ACC112 (cell line): ENCODE measurements around the gene DEK.
"Not testable (repeated sequence)": the region's sequence is repeated elsewhere in the genome, so short reads cannot be mapped to it uniquely, and the experiment has no call there.

Experiments used
- H2AFZ ChIP-seq: fragments of 200-600 bp; sonication (generic); one replicate; pipeline ENCODE4 v1.6.0; 2017; ENCODE audit warnings: antibody characterized with exemption, low read length; ENCODE audit not compliant: unreplicated experiment
- H3K27ac ChIP-seq: fragments of 200-600 bp; sonication (generic); 2 replicates; pipeline ENCODE4 v1.5.1; 2014; ENCODE audit warnings: low read depth, mild to moderate bottlenecking, antibody characterized with exemption, low read length, moderate library complexity
- H3K27me3 ChIP-seq: fragments of 200-600 bp; sonication (generic); 2 replicates; pipeline ENCODE4 v1.6.1; 2014; ENCODE audit warnings: mild to moderate bottlenecking, antibody characterized with exemption, low read length, moderate library complexity, mixed read lengths; ENCODE audit not compliant: insufficient read depth
- H3K36me3 ChIP-seq: fragments of 200-600 bp; sonication (generic); 2 replicates; pipeline ENCODE4 v1.6.1; 2016; ENCODE audit warnings: mild to moderate bottlenecking, antibody characterized with exemption, low read length, moderate library complexity, mixed read lengths; ENCODE audit not compliant: insufficient read depth
- H3K4me1 ChIP-seq: fragments of 200-600 bp; sonication (generic); one replicate; pipeline ENCODE4 v1.6.1; 2016; ENCODE audit warnings: low read length, mixed read lengths; ENCODE audit not compliant: insufficient read depth, unreplicated experiment, control insufficient read depth
- H3K4me3 ChIP-seq: fragments of 200-600 bp; sonication (generic); 2 replicates; pipeline ENCODE4 v1.5.1; 2014; ENCODE audit warnings: mild to moderate bottlenecking, low read depth, low read length
- H3K79me2 ChIP-seq: fragments of 200-600 bp; sonication (generic); one replicate; pipeline ENCODE4 v1.6.0; 2016; ENCODE audit warnings: low read length; ENCODE audit not compliant: control insufficient read depth, unreplicated experiment, insufficient read depth

Gene DEK

GRCh38 chr6:18264219-18264922, at the start of gene DEK:
Gene DEK, minus strand, starts transcription at chr6:18264530. Its CDS starts 543 bp downstream, at chr6:18263987.
- Histone ChIP-seq H3K36me3 (no peaks in the 10 kb centered on the region; the same call in 1 of the 2 replicates), H3K4me3 (peak within 1 kb of the TSS; percentile 94), H3K27me3 (no peaks in the 10 kb centered on the region), H3K79me2 (peaks cover 47% of the 10 kb centered on the region), H3K27ac (peak within 1 kb of the TSS; percentile 94), H2AFZ (peak within 1 kb of the TSS; percentile 85), H3K4me1 (peaks cover 35% of the 10 kb centered on the region)

GRCh38 chr6:18312368-18312767, 48.0 kb upstream of the DEK start:
- Histone ChIP-seq H2AFZ (no peak overlapping the region), H3K79me2 (no peaks in the 10 kb centered on the region), H3K4me3 (no peak overlapping the region), H3K4me1 (no peaks in the 10 kb centered on the region), H3K36me3 (no peaks in the 10 kb centered on the region), H3K27me3 (no peaks in the 10 kb centered on the region), H3K27ac (no peak overlapping the region)

- not testable (repeated sequence) for H3K79me2 ChIP-seq, H3K27me3 ChIP-seq, H3K4me1 ChIP-seq, H2AFZ ChIP-seq, H3K27ac ChIP-seq, H3K4me3 ChIP-seq, H3K36me3 ChIP-seq
Measured at GRCh38 chr6:18310010-18310409, 45.7 kb upstream of the DEK start.

- no peak overlapping the region for H3K4me3 ChIP-seq
- H3K79me2 ChIP-seq: no peaks in the 10 kb centered on the region
- H3K27me3 ChIP-seq: no peaks in the 10 kb centered on the region
- peaks cover 5% of the 10 kb centered on the region for H3K4me1 ChIP-seq
- H2AFZ ChIP-seq: no peak overlapping the region
- H3K27ac ChIP-seq: no peak overlapping the region
- no peaks in the 10 kb centered on the region for H3K36me3 ChIP-seq
Measured at GRCh38 chr6:18309046-18309445, 44.7 kb upstream of the DEK start.

GRCh38 chr6:18308070-18308735, 43.9 kb upstream of the DEK start:
- Histone ChIP-seq H3K4me1 (peaks cover 5% of the 10 kb centered on the region), H3K36me3 (no peaks in the 10 kb centered on the region), H3K27me3 (no peaks in the 10 kb centered on the region), H3K79me2 (no peaks in the 10 kb centered on the region), H2AFZ (no peak overlapping the region), H3K27ac (no peak overlapping the region), H3K4me3 (no peak overlapping the region)

- Histone ChIP-seq H2AFZ (no peak overlapping the region), H3K27me3 (no peaks in the 10 kb centered on the region), H3K4me3 (no peak overlapping the region), H3K79me2 (no peaks in the 10 kb centered on the region), H3K4me1 (peaks cover 5% of the 10 kb centered on the region), H3K27ac (no peak overlapping the region), H3K36me3 (no peaks in the 10 kb centered on the region)
Measured at GRCh38 chr6:18306977-18307376, 42.6 kb upstream of the DEK start.

- Histone ChIP-seq H2AFZ (no peak overlapping the region), H3K27me3 (no peaks in the 10 kb centered on the region), H3K27ac (no peak overlapping the region), H3K4me3 (no peak overlapping the region), H3K36me3 (no peaks in the 10 kb centered on the region), H3K4me1 (peaks cover 5% of the 10 kb centered on the region), H3K79me2 (no peaks in the 10 kb centered on the region)
Measured at GRCh38 chr6:18302561-18303439, 38.5 kb upstream of the DEK start.

GRCh38 chr6:18293076-18293904, 29.0 kb upstream of the DEK start:
- Histone ChIP-seq H3K79me2 (no peaks in the 10 kb centered on the region), H3K27me3 (no peaks in the 10 kb centered on the region), H3K4me1 (no peaks in the 10 kb centered on the region), H3K4me3 (no peak overlapping the region), H3K36me3 (no peaks in the 10 kb centered on the region), H2AFZ (no peak overlapping the region), H3K27ac (no peak overlapping the region)

GRCh38 chr6:18289283-18289682, 25.0 kb upstream of the DEK start:
- Histone ChIP-seq H3K36me3 (no peaks in the 10 kb centered on the region), H2AFZ (no peak overlapping the region), H3K4me3 (no peak overlapping the region), H3K79me2 (no peaks in the 10 kb centered on the region), H3K27me3 (0 out of 2 replicates have a peak, but pooled peaks cover 2% of the 10 kb centered on the region), H3K4me1 (no peaks in the 10 kb centered on the region), H3K27ac (no peak overlapping the region)

GRCh38 chr6:18284261-18284660, 19.9 kb upstream of the DEK start:
- peaks cover 21% of the 10 kb centered on the region; the same call in 1 of the 2 replicates for H3K27me3 ChIP-seq
- no peak overlapping the region for H3K4me3 ChIP-seq
- H3K27ac ChIP-seq: no peak overlapping the region
- H2AFZ ChIP-seq: no peak overlapping the region
- no peaks in the 10 kb centered on the region for H3K79me2 ChIP-seq
- H3K4me1 ChIP-seq: peaks cover 4% of the 10 kb centered on the region
- H3K36me3 ChIP-seq: no peaks in the 10 kb centered on the region
